ENCODE results near the gene RNU6-1. TPM values are rescaled to one million over a fixed set of nuclear protein-coding genes. Genes with fewer than 3 reads are reported as not detected.

Gene RNU6-1
- polyA plus RNA-seq, 1 of the 3 experiments (the other 2 are of a cell fraction): not detected

- Histone ChIP-seq H3K36me3 (replicated peaks in 1 of 2; ENCODE audit: control insufficient read depth in 1 of 2, insufficient read depth in 2 of 2, low read length in 1 of 2) (no peaks in the 10 kb centered on the region), H3K27ac (ENCODE audit: low read depth in 2 of 2, low read length in 1 of 2) (no peak overlapping the region), H3F3A (replicated peaks; ENCODE audit: insufficient read depth) (no peaks in the 10 kb centered on the region), H3K4me3 (ENCODE audit: low read depth in 2 of 2, low read length in 1 of 2) (no peak overlapping the region), H4K20me1 (ENCODE audit: insufficient read depth) (no peaks in the 10 kb centered on the region), H3K9ac (no peak overlapping the region), H3K79me2 (ENCODE audit: insufficient read depth) (no peaks in the 10 kb centered on the region), H3K27me3 (ENCODE audit: insufficient read depth) (no peaks in the 10 kb centered on the region), H3K4me1 (ENCODE audit: control insufficient read depth in 1 of 2, insufficient read depth in 2 of 2, low read depth in 1 of 2, low read length in 1 of 2) (no peaks in the 10 kb centered on the region; a peak in 1 of 4 replicates), H3K9me3 (no peaks in the 10 kb centered on the region), H3K4me2 (no peak overlapping the region), H3K9me2 (no peaks in the 10 kb centered on the region), H2AFZ (ENCODE audit: low read depth) (no peak overlapping the region)
- WGBS (ENCODE audit: low lambda C conversion rate): 83% methylated on average over 1 of the region's 5 CpGs
- ChIA-PET POLR2A (no interaction called here), CTCF (no interaction called here)
- DNase-seq: no peak
- TF ChIP-seq RXRA (IDR thresholded peaks at IDR 0.05; ENCODE audit: borderline replicate concordance, low read depth) (no peak), FOXJ3 (CRISPR knock-in tag; IDR thresholded peaks at IDR 0.05) (no peak), FOSL2 (IDR thresholded peaks at IDR 0.05; ENCODE audit: borderline replicate concordance, low read depth) (no peak), NFIC (IDR thresholded peaks at IDR 0.05; ENCODE audit: borderline replicate concordance) (no peak), GABPA (IDR thresholded peaks at IDR 0.05; ENCODE audit: low read depth) (no peak)
These were observed 32.7 kb downstream of the RNU6-1 start for GRCh38 chr15:67807141-67807540.

DNA sequence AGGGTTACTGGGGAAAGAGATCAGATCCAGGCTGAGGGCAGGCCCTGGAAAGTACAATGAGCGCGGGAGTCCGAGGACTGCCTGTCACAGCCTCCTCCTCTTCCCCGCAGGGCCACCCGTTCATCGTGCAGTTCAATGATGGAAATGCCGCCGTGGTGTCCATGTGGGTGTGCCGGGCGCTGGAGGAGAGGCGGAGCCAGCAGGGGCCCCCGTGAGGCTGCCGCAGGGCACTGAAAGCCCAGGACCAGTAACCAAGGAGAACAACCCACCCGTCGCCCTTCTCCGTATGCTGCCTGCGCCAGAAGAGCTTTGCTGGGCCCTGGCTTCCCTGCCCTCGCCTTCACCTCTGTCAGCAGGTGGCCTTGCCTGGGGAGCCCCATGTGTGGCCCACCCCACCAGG, 33.3 kb downstream of the RNU6-1 start:
- Histone ChIP-seq H2AFZ (ENCODE audit: low read depth) (no peak overlapping the region), H3K27ac (ENCODE audit: low read depth in 2 of 2, low read length in 1 of 2) (no peak overlapping the region), H3K9ac (no peak overlapping the region), H3F3A (replicated peaks; ENCODE audit: insufficient read depth) (no peaks in the 10 kb centered on the region), H3K79me2 (ENCODE audit: insufficient read depth) (no peaks in the 10 kb centered on the region), H3K4me2 (no peak overlapping the region), H4K20me1 (ENCODE audit: insufficient read depth) (no peaks in the 10 kb centered on the region), H3K9me3 (no peaks in the 10 kb centered on the region), H3K27me3 (ENCODE audit: insufficient read depth) (no peaks in the 10 kb centered on the region), H3K36me3 (replicated peaks in 1 of 2; ENCODE audit: control insufficient read depth in 1 of 2, insufficient read depth in 2 of 2, low read length in 1 of 2) (no peaks in the 10 kb centered on the region), H3K4me3 (ENCODE audit: low read depth in 2 of 2, low read length in 1 of 2) (no peak overlapping the region), H3K9me2 (no peaks in the 10 kb centered on the region), H3K4me1 (ENCODE audit: control insufficient read depth in 1 of 2, insufficient read depth in 2 of 2, low read depth in 1 of 2, low read length in 1 of 2) (no peaks in the 10 kb centered on the region; a peak in 1 of 4 replicates)
- POLR2A ChIA-PET: no interaction called here
- TF ChIP-seq, protein P1, sequence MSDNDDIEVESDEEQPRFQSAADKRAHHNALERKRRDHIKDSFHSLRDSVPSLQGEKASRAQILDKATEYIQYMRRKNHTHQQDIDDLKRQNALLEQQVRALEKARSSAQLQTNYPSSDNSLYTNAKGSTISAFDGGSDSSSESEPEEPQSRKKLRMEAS (IDR thresholded peaks at IDR 0.05; ENCODE audit: low read depth): no peak
- TF ChIP-seq, protein P2, sequence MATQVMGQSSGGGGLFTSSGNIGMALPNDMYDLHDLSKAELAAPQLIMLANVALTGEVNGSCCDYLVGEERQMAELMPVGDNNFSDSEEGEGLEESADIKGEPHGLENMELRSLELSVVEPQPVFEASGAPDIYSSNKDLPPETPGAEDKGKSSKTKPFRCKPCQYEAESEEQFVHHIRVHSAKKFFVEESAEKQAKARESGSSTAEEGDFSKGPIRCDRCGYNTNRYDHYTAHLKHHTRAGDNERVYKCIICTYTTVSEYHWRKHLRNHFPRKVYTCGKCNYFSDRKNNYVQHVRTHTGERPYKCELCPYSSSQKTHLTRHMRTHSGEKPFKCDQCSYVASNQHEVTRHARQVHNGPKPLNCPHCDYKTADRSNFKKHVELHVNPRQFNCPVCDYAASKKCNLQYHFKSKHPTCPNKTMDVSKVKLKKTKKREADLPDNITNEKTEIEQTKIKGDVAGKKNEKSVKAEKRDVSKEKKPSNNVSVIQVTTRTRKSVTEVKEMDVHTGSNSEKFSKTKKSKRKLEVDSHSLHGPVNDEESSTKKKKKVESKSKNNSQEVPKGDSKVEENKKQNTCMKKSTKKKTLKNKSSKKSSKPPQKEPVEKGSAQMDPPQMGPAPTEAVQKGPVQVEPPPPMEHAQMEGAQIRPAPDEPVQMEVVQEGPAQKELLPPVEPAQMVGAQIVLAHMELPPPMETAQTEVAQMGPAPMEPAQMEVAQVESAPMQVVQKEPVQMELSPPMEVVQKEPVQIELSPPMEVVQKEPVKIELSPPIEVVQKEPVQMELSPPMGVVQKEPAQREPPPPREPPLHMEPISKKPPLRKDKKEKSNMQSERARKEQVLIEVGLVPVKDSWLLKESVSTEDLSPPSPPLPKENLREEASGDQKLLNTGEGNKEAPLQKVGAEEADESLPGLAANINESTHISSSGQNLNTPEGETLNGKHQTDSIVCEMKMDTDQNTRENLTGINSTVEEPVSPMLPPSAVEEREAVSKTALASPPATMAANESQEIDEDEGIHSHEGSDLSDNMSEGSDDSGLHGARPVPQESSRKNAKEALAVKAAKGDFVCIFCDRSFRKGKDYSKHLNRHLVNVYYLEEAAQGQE (IDR thresholded peaks at IDR 0.05; ENCODE audit: low read depth, low read length): no peak
- TF ChIP-seq FOXM1 (IDR thresholded peaks at IDR 0.05; ENCODE audit: low read depth): no peak
- 93% methylated on average over 18 of the region's 18 CpGs for WGBS (ENCODE audit: low lambda C conversion rate)
- CTCF ChIA-PET: no interaction called here
- DNase-seq: no peak

All from SK-N-SH (cell line).